ENCODE results near the gene SORCS3.

Gene SORCS3

DNA sequence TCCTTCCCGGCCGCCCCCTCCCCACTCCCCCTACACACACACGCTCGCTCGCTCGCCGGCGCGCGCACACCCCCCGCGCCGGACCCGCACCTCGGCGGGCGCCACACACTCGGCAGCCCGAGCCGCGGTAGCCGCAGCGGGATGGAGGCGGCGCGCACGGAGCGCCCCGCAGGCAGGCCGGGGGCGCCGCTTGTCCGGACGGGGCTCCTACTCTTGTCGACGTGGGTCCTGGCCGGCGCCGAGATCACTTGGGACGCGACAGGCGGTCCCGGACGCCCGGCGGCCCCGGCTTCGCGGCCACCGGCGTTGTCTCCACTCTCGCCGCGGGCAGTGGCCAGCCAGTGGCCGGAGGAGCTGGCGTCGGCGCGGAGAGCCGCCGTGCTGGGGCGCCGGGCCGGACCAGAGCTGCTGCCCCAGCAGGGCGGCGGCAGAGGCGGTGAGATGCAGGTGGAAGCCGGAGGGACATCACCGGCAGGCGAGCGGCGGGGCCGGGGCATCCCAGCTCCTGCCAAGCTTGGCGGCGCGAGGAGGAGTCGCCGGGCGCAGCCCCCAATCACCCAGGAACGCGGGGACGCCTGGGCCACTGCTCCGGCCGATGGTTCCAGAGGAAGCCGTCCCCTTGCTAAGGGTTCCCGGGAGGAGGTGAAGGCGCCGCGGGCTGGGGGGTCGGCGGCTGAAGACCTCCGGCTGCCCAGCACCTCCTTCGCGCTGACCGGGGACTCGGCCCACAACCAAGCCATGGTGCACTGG lies at the start of gene SORCS3:
Gene SORCS3, plus strand, starts transcription at position 104 of the 750 bp plus-strand sequence.
- no peak for DNase-seq (ENCODE audit: low read depth)
- H3K4me3 ChIP-seq (ENCODE audit: low read depth, low read length): no peak within 1 kb of the TSS; the same call in 1 of the 2 replicates
- TF ChIP-seq, protein P1, sequence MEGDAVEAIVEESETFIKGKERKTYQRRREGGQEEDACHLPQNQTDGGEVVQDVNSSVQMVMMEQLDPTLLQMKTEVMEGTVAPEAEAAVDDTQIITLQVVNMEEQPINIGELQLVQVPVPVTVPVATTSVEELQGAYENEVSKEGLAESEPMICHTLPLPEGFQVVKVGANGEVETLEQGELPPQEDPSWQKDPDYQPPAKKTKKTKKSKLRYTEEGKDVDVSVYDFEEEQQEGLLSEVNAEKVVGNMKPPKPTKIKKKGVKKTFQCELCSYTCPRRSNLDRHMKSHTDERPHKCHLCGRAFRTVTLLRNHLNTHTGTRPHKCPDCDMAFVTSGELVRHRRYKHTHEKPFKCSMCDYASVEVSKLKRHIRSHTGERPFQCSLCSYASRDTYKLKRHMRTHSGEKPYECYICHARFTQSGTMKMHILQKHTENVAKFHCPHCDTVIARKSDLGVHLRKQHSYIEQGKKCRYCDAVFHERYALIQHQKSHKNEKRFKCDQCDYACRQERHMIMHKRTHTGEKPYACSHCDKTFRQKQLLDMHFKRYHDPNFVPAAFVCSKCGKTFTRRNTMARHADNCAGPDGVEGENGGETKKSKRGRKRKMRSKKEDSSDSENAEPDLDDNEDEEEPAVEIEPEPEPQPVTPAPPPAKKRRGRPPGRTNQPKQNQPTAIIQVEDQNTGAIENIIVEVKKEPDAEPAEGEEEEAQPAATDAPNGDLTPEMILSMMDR (IDR thresholded peaks at IDR 0.05; ENCODE audit: low read depth, low read length, missing control alignments): no peak

DNA sequence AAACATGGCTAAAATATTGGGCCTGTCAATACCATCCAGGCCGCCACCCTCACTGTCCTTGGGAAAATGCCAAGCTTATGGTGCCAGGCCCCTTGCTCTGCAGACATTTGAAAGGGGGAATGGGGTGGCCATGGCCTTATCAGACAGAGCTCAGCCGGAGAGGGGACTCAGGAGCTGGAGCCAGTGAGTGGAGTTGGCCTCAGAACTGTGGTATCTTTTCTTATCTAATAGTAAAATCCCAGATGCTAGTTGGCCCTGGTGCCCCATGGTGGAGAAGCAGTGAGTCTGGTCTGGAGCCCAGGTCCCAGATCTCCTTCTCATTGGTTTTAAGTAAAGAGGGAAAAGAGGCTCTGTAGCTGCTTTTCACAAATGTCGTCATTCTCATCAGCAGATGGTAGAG lies 49.6 kb upstream of the SORCS3 start:
- no peak for DNase-seq (ENCODE audit: low read depth)
- TF ChIP-seq, protein P1 (IDR thresholded peaks at IDR 0.05; ENCODE audit: low read depth, low read length, missing control alignments): no peak
- H3K4me3 ChIP-seq (ENCODE audit: low read depth, low read length): no peak overlapping the region

DNA sequence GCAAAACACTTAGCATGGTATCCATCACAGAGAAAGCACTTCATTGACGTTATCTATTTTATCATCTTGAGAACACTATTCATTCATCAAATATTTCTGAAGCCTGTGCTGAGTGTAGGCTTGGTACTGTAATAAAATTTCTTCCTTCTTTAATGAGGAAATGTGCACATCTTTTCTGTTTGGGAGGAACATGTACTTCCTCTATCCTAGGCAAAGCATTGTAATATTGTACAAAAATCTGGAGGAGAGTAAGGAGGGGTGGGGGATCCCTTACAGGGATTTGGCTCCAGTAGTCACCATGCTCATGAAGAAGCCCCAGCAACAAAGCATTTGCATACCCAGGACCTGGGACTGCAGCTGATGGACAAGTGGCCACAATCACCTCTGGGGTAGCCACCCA lies 39.9 kb upstream of the SORCS3 start:
- TF ChIP-seq, protein P1 (IDR thresholded peaks at IDR 0.05; ENCODE audit: low read depth, low read length, missing control alignments): no peak
- DNase-seq (ENCODE audit: low read depth): no peak
- no peak overlapping the region for H3K4me3 ChIP-seq (ENCODE audit: low read depth, low read length)

DNA sequence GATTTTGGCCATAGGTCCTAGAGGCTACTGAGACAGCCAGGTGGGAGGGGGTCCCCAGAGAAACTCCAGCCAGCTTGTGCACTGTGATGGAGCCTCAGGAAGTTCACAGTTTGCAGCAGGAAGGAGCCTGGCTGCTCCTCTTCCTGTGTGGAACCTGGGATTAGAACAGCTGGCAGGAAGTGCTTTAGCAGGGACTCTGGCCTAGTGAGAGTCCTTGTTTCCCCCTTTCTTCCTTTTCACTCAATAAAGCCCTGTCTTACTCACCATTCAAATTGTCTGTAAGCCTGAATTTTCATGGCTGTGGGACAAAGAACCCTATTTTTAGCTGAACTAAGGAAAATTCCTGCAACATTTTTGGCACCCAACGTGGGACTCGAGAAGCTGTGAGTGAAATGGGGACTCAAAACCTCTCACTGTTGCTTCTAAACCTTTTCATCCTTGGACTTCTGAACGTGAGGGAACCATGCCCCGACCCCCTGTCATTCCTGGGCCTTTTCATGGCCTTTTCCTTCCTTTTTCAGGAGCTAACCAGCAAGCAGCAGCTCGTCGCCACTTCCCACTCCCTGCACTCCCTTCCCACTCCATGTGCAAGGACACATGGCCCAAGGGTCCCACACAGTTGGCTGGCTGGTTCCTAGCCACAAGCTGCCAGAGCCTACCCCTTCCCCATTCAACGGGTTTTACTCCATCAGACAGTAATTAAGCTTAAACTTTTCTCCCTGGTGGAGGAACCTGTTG lies 32.8 kb upstream of the SORCS3 start:
- H3K4me3 ChIP-seq (ENCODE audit: low read depth, low read length): no peak overlapping the region
- TF ChIP-seq, protein P1 (IDR thresholded peaks at IDR 0.05; ENCODE audit: low read depth, low read length, missing control alignments): no peak
- DNase-seq (ENCODE audit: low read depth): no peak

DNA sequence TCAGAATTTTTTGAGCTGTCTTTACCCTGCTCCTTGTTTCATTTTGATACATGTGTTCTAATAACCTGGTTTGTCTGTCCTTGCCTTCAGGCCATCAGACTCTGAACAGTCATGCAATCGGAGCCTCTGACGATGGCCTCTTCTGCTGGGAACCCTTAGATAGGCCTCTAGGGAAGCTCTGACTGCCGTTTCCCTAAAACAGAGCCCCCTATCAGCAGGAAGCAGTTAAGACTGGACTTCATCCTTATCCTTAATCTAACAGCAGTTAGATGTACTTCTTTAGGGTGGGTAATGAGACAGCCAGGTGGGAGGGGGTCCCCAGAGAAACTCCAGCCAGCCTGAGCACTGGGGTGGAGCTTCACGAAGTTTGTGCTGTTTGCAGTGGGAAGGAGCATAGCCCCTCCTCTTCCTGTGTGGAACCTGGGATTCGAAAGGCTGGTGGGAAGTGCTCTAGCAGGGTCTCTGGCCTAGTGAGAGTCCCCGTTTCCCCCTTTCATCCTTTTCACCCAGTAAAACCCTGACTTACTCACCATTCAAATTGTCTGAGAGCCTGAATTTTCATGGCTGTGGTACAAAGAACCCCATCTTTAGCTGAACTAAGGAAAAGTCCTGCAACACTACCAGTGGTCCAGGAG lies 28.4 kb upstream of the SORCS3 start:
- DNase-seq (ENCODE audit: low read depth): no peak
- H3K4me3 ChIP-seq (ENCODE audit: low read depth, low read length): no peak overlapping the region
- TF ChIP-seq, protein P1 (IDR thresholded peaks at IDR 0.05; ENCODE audit: low read depth, low read length, missing control alignments): no peak

DNA sequence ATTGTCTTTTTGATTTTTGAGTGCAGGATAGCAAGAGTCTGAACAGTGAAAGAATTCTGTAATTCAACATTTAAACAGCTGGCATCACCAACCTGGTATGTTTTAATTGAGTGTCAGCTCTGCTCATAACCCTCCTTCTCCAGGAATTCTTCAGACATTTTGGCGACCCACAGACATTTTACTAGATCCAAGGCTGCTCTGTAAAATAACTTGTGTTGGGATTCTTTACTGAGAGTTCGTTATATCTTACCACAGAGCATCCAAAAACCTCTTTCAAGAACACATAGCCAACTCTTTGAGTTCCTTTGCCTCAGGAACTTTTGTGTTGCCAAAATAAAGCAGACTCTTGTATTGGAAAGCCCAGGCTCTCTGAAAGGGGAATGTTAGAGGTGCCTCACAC lies 27.7 kb upstream of the SORCS3 start:
- no peak for DNase-seq (ENCODE audit: low read depth)
- TF ChIP-seq, protein P1 (IDR thresholded peaks at IDR 0.05; ENCODE audit: low read depth, low read length, missing control alignments): no peak
- no peak overlapping the region for H3K4me3 ChIP-seq (ENCODE audit: low read depth, low read length)

Measured in GM12864 (cell line).